Natural killer cell (primary cell): ENCODE results near the gene NCL. TPM values are rescaled to one million over a fixed set of nuclear protein-coding genes. Genes with fewer than 3 reads are reported as not detected.

ENCODE experiments used
- ATAC-seq, 3 donors: fragments of 150-1000 bp in 2 of 3; fragments of 200-7000 bp in 1 of 3; cut with Tn5 transposase; 1 replicate in 1 of 3; 2 replicates in 2 of 3; pipeline ENCODE4 v1.10.0; 2021; ENCODE audit warnings: mild to moderate bottlenecking in 2 of 3, moderate library complexity in 2 of 3
- DNase-seq, 2 donors: peaks; one replicate each; pipeline versions ENCODE4 v3.0.0 to v3.0.0-alpha.2; 2013 to 2021; ENCODE audit warnings: mixed read lengths in 1 of 2
- H3K27ac ChIP-seq: one replicate; pipeline ENCODE4 v1.5.1; 2013; ENCODE audit warnings: mild to moderate bottlenecking, low read length
- H3K27me3 ChIP-seq: one replicate; pipeline ENCODE4 v1.6.1; 2013; ENCODE audit warnings: low read length; ENCODE audit not compliant: control insufficient read depth, insufficient read depth
- H3K36me3 ChIP-seq: one replicate; pipeline ENCODE4 v1.6.1; 2013; ENCODE audit warnings: low read length; ENCODE audit not compliant: control insufficient read depth, insufficient read depth
- H3K4me1 ChIP-seq: one replicate; pipeline ENCODE4 v1.6.1; 2013; ENCODE audit warnings: low read length; ENCODE audit not compliant: control insufficient read depth, insufficient read depth
- H3K4me3 ChIP-seq: one replicate; pipeline ENCODE4 v1.5.1; 2013; ENCODE audit warnings: low read length
- H3K9me3 ChIP-seq: one replicate; pipeline ENCODE4 v1.6.1; 2013; ENCODE audit warnings: low read length; ENCODE audit not compliant: control insufficient read depth, insufficient read depth
- H3K27ac Mint-ChIP-seq, 2 donors: one replicate each; pipeline ENCODE4 v1.8.0; 2022; ENCODE audit warnings: mild to moderate bottlenecking in 2 of 2, mixed read lengths in 2 of 2, moderate library complexity in 1 of 2
- H3K27me3 Mint-ChIP-seq, 2 donors: one replicate each; pipeline ENCODE4 v1.8.0; 2022; ENCODE audit warnings: low read depth in 2 of 2, mixed read lengths in 2 of 2
- H3K36me3 Mint-ChIP-seq: one replicate; pipeline ENCODE4 v1.8.0; 2022; ENCODE audit warnings: mixed read lengths
- H3K4me1 Mint-ChIP-seq, 2 donors: one replicate each; pipeline ENCODE4 v1.8.0; 2022; ENCODE audit warnings: mixed read lengths in 2 of 2
- H3K4me3 Mint-ChIP-seq: one replicate; pipeline ENCODE4 v1.8.0; 2022; ENCODE audit warnings: mild to moderate bottlenecking, moderate library complexity, mixed read lengths
- H3K9me3 Mint-ChIP-seq, 2 donors: one replicate each; pipeline ENCODE4 v1.8.0; 2022; ENCODE audit warnings: mixed read lengths in 2 of 2
- CTCF ChIP-seq: fragments of 200-600 bp; IDR thresholded peaks from one replicate; pipeline ENCODE4 v1.8.0; 2022; ENCODE audit warnings: antibody characterized with exemption
- WGBS: methylation state at CpG from one replicate; pipeline ENCODE4 v1.1.7; 2013; ENCODE audit warnings: missing lambda C conversion rate; ENCODE audit not compliant: insufficient coverage; 5-methylcytosine and 5-hydroxymethylcytosine counted together
- intact Hi-C: fragments of 100-400 bp; cut with micrococcal nuclease; formaldehyde crosslinking; loops from one replicate; pipeline ENCODE4 v1.14.2; 2022
- total RNA-seq, 4 donors: library from RNA; stranded (reverse); fragments of 120-200 nt in 1 of 4; gene quantifications; one replicate each; pipeline versions ENCODE4 v1.2.3 to v1.2.4, GENCODE V29; 2013 to 2022

The NCL gene
- total RNA-seq, 3 donors from 2014 or later (not counting 1 experiment from before 2014, with no cell fraction given) = 485 to 540 (median 529) TPM

- Mint-ChIP-seq H3K27me3 (peaks cover 0 to 17% of the 10 kb centered on the region in 2 donors), H3K36me3 (no peaks in the 10 kb centered on the region), H3K4me1 (peaks cover 0 to 5% of the 10 kb centered on the region in 2 donors), H3K9me3 (peaks cover 0 to 5% of the 10 kb centered on the region in 2 donors), H3K4me3 (no peak overlapping the region), H3K27ac (no peak overlapping the region)
- ATAC-seq = no peak
- Histone ChIP-seq H3K27me3 (peaks cover 6% of the 10 kb centered on the region), H3K9me3 (peaks cover 9% of the 10 kb centered on the region), H3K36me3 (no peaks in the 10 kb centered on the region), H3K4me1 (peaks cover 10% of the 10 kb centered on the region), H3K4me3 (no peak overlapping the region), H3K27ac (no peak overlapping the region)
- intact Hi-C loops = no loop called here
- TF ChIP-seq CTCF = no peak
- no peak for DNase-seq
Measured at GRCh38 chr2:231415029-231415428, 49.3 kb downstream of the NCL start.

- Histone ChIP-seq H3K36me3 (no peaks in the 10 kb centered on the region), H3K27me3 (peaks cover 6% of the 10 kb centered on the region), H3K9me3 (peaks cover 9% of the 10 kb centered on the region), H3K4me3 (no peak overlapping the region), H3K4me1 (peaks cover 10% of the 10 kb centered on the region), H3K27ac (no peak overlapping the region)
- H3K4me3 Mint-ChIP-seq = peak overlapping the region; percentile 28
- TF ChIP-seq CTCF = no peak
- H3K4me1 Mint-ChIP-seq = peaks cover 0 to 5% of the 10 kb centered on the region in 2 donors
- WGBS = 90% methylated on average over 15 of the region's 15 CpGs
- ATAC-seq (no peak), DNase-seq (no peak)
- peaks cover 0 to 17% of the 10 kb centered on the region in 2 donors for H3K27me3 Mint-ChIP-seq
- H3K27ac Mint-ChIP-seq = no peak overlapping the region
- intact Hi-C loops = loop anchor here (2.0 to 5.0 kb wide), 4 partner anchors 38 to 167 kb away; no protein-coding TSS in a partner anchor
- no peaks in the 10 kb centered on the region for H3K36me3 Mint-ChIP-seq
- peaks cover 0 to 5% of the 10 kb centered on the region in 2 donors for H3K9me3 Mint-ChIP-seq
Measured at GRCh38 chr2:231413921-231414476, 50.3 kb downstream of the NCL start.

- no peaks in the 10 kb centered on the region for H3K36me3 Mint-ChIP-seq
- ATAC-seq = no peak
- H3K27ac Mint-ChIP-seq = no peak overlapping the region
- no peak overlapping the region for H3K4me3 Mint-ChIP-seq
- peaks cover 0 to 17% of the 10 kb centered on the region in 2 donors for H3K27me3 Mint-ChIP-seq
- Histone ChIP-seq H3K36me3 (no peaks in the 10 kb centered on the region), H3K27ac (no peak overlapping the region), H3K27me3 (peaks cover 6% of the 10 kb centered on the region), H3K4me1 (peaks cover 10% of the 10 kb centered on the region), H3K4me3 (no peak overlapping the region), H3K9me3 (peaks cover 9% of the 10 kb centered on the region)
- peaks cover 0 to 5% of the 10 kb centered on the region in 2 donors for H3K4me1 Mint-ChIP-seq
- intact Hi-C loops = loop anchor here (2.0 to 5.0 kb wide), 4 partner anchors 39 to 166 kb away; no protein-coding TSS in a partner anchor
- no peak for DNase-seq
- WGBS = 95% methylated on average over 6 of the region's 6 CpGs
- H3K9me3 Mint-ChIP-seq = peaks cover 0 to 5% of the 10 kb centered on the region in 2 donors
- TF ChIP-seq CTCF = no peak
Measured at GRCh38 chr2:231413456-231413855, 50.8 kb downstream of the NCL start.

- peaks cover 10% of the 10 kb centered on the region for H3K4me1 ChIP-seq
- Mint-ChIP-seq H3K4me3 (peak overlapping the region; percentile 50), H3K27me3 (peaks cover 0 to 17% of the 10 kb centered on the region in 2 donors), H3K4me1 (peaks cover 0 to 5% of the 10 kb centered on the region in 2 donors), H3K27ac (no peak overlapping the region), H3K9me3 (peaks cover 0 to 5% of the 10 kb centered on the region in 2 donors), H3K36me3 (no peaks in the 10 kb centered on the region)
- H3K9me3 ChIP-seq = peaks cover 9% of the 10 kb centered on the region
- peaks cover 6% of the 10 kb centered on the region for H3K27me3 ChIP-seq
- WGBS = 61% methylated on average over 9 of the region's 9 CpGs
- intact Hi-C loops = loop anchor here (1.0 to 5.0 kb wide), 6 partner anchors 40 to 308 kb away; no protein-coding TSS in a partner anchor
- no peak overlapping the region for H3K27ac ChIP-seq
- no peak for ATAC-seq
- DNase-seq = no peak
- TF ChIP-seq CTCF = peak; percentile 7
- no peak overlapping the region for H3K4me3 ChIP-seq
- H3K36me3 ChIP-seq = no peaks in the 10 kb centered on the region
Measured at GRCh38 chr2:231412618-231412963, 51.7 kb downstream of the NCL start.
